B cell (primary cell): ENCODE data around the gene HJV. TPM values are rescaled to one million over a fixed set of nuclear protein-coding genes. Genes with fewer than 3 reads are reported as not detected.

ENCODE experiments used
- ATAC-seq: fragments of 200-7000 bp; cut with Tn5 transposase; one replicate; pipeline ENCODE4 v1.10.0; 2021; ENCODE audit warnings: low read depth, mild to moderate bottlenecking, moderate number of reproducible peaks, moderate library complexity
- CTCF ChIA-PET: fragments of 350-600 bp; sonication (Branson Sonifier 250); formaldehyde crosslinking; loops from one replicate; lab custom pipeline; 2021; ENCODE audit warnings: antibody characterized with exemption, inconsistent platforms; lab: Charles Lee
- POLR2A ChIA-PET: fragments of 350-600 bp; sonication (Branson Sonifier 250); formaldehyde crosslinking; loops from one replicate; lab custom pipeline; 2021; ENCODE audit warnings: antibody characterized with exemption; lab: Charles Lee
- DNase-seq: peaks from one replicate; pipeline ENCODE4 v3.0.0; 2013
- H2AFZ ChIP-seq: 2 replicates; pipeline ENCODE4 v1.6.1; 2012; ENCODE audit warnings: mild to moderate bottlenecking, low read depth, low read length; ENCODE audit not compliant: insufficient read depth, poor library complexity, severe bottlenecking
- H3K27ac ChIP-seq, 2 donors: 1 replicate in 1 of 2; 2 replicates in 1 of 2; pipeline ENCODE4 v1.5.1; 2012 to 2013; ENCODE audit warnings: low read length in 2 of 2, mild to moderate bottlenecking in 2 of 2, moderate library complexity in 1 of 2
- H3K27me3 ChIP-seq, 4 experiments: fragments of 200-600 bp in 1 of 4; sonication (generic) in 1 of 4; replicated peaks in 1 of 4; 1 replicate in 2 of 4; 2 replicates in 2 of 4; pipeline versions ENCODE4 v1.6.1 to v1.7.0; 2013 to 2016; ENCODE audit warnings: low read length in 3 of 4, mild to moderate bottlenecking in 2 of 4, mixed read lengths in 1 of 4, moderate library complexity in 1 of 4; ENCODE audit not compliant: insufficient read depth in 4 of 4, control insufficient read depth in 3 of 4; ENCODE audit errors: control extremely low read depth in 1 of 4
- H3K36me3 ChIP-seq, 2 experiments: replicated peaks in 1 of 2; 1 replicate in 1 of 2; 2 replicates in 1 of 2; pipeline versions ENCODE4 v1.6.1 to v1.7.1; 2013; ENCODE audit warnings: low read length in 1 of 2; ENCODE audit not compliant: insufficient read depth in 2 of 2, control insufficient read depth in 1 of 2; ENCODE audit errors: control extremely low read depth in 1 of 2, extremely low read depth in 1 of 2
- H3K4me1 ChIP-seq, 2 donors: fragments of 200-600 bp in 1 of 2; sonication (generic) in 1 of 2; 1 replicate in 1 of 2; 2 replicates in 1 of 2; pipeline versions ENCODE4 v1.5.1 to v1.6.1; 2013 to 2017; ENCODE audit warnings: low read length in 2 of 2; ENCODE audit not compliant: control insufficient read depth in 2 of 2, insufficient read depth in 2 of 2
- H3K4me2 ChIP-seq: replicated peaks from 2 replicates; pipeline ENCODE3; 2012; ENCODE audit warnings: mild to moderate bottlenecking, low read depth, low read length; ENCODE audit not compliant: poor library complexity, severe bottlenecking
- H3K4me3 ChIP-seq, 5 experiments: fragments of 200-600 bp in 1 of 5; sonication (generic) in 1 of 5; 1 replicate in 3 of 5; 2 replicates in 2 of 5; pipeline versions ENCODE4 v1.5.1 to v1.7.0; 2011 to 2016; ENCODE audit warnings: low read length in 4 of 5, mild to moderate bottlenecking in 4 of 5, low read depth in 2 of 5, control low read depth in 1 of 5, moderate library complexity in 1 of 5; ENCODE audit not compliant: insufficient read depth in 1 of 5; ENCODE audit errors: control extremely low read depth in 1 of 5, extremely low read depth in 1 of 5
- H3K79me2 ChIP-seq: fragments of 200-600 bp; sonication (generic); one replicate; pipeline ENCODE4 v1.6.0; 2016; ENCODE audit warnings: low read length; ENCODE audit not compliant: control insufficient read depth, insufficient read depth
- H3K9ac ChIP-seq: fragments of 200-600 bp; sonication (generic); 2 replicates; pipeline ENCODE4 v1.6.1; 2017; ENCODE audit warnings: mild to moderate bottlenecking, low read length, moderate library complexity
- H3K9me3 ChIP-seq, 3 donors: one replicate each; pipeline versions ENCODE4 v1.6.1 to v1.7.1; 2013; ENCODE audit warnings: low read length in 2 of 3; ENCODE audit not compliant: control insufficient read depth in 2 of 3, insufficient read depth in 1 of 3; ENCODE audit errors: control extremely low read depth in 1 of 3
- H4K20me1 ChIP-seq: 2 replicates; pipeline ENCODE4 v1.6.0; 2012; ENCODE audit warnings: mild to moderate bottlenecking, low read length; ENCODE audit not compliant: insufficient read depth, control insufficient read depth, poor library complexity, severe bottlenecking
- H3K27ac Mint-ChIP-seq: one replicate; pipeline ENCODE4 v1.8.0; 2021; ENCODE audit warnings: mixed read lengths
- H3K27me3 Mint-ChIP-seq: one replicate; pipeline ENCODE4 v1.8.0; 2021; ENCODE audit warnings: mixed read lengths
- H3K4me1 Mint-ChIP-seq: one replicate; pipeline ENCODE4 v1.8.0; 2021; ENCODE audit warnings: mixed read lengths
- H3K4me3 Mint-ChIP-seq: one replicate; pipeline ENCODE4 v1.8.0; 2021; ENCODE audit warnings: mixed read lengths
- H3K9me3 Mint-ChIP-seq: one replicate; pipeline ENCODE4 v1.8.0; 2022; ENCODE audit warnings: mixed read lengths; ENCODE audit not compliant: insufficient read depth
- EZH2 ChIP-seq: IDR thresholded peaks from 2 replicates; pipeline ENCODE4 v1.6.1; 2012; ENCODE audit warnings: borderline replicate concordance, low read depth, mild to moderate bottlenecking, moderate library complexity, low read length; ENCODE audit not compliant: insufficient read depth, poor library complexity, severe bottlenecking
- WGBS: methylation state at CpG from one replicate; pipeline ENCODE4 v1.1.5; 2013; ENCODE audit warnings: missing lambda C conversion rate; ENCODE audit not compliant: insufficient coverage; 5-methylcytosine and 5-hydroxymethylcytosine counted together
- intact Hi-C: fragments of 100-400 bp; cut with micrococcal nuclease; formaldehyde crosslinking; loops from one replicate; pipeline ENCODE4 v1.10.0; 2022
- polyA plus RNA-seq: library from polyadenylated mRNA; depleted of rRNA; stranded (reverse); fragments of >200 nt; gene quantifications from 2 replicates; pipeline ENCODE4 v1.2.3, GENCODE V29; 2012
- total RNA-seq, 2 donors: library from RNA; stranded (reverse); fragments of 120-200 nt in 1 of 2; gene quantifications; 1 replicate in 1 of 2; 2 replicates in 1 of 2; pipeline versions ENCODE4 v1.2.3 to v1.2.4, GENCODE V29; 2013 to 2022
- TF ChIP-seq, protein P1 (sequence below): fragments of 200-600 bp; IDR thresholded peaks from one replicate; pipeline ENCODE4 v1.8.0; 2022; ENCODE audit warnings: antibody characterized with exemption, mild to moderate bottlenecking

Gene HJV
- total and polyA plus RNA-seq, 2 donors (not counting 1 experiment from before 2014, with no cell fraction given) = not detected

DNA sequence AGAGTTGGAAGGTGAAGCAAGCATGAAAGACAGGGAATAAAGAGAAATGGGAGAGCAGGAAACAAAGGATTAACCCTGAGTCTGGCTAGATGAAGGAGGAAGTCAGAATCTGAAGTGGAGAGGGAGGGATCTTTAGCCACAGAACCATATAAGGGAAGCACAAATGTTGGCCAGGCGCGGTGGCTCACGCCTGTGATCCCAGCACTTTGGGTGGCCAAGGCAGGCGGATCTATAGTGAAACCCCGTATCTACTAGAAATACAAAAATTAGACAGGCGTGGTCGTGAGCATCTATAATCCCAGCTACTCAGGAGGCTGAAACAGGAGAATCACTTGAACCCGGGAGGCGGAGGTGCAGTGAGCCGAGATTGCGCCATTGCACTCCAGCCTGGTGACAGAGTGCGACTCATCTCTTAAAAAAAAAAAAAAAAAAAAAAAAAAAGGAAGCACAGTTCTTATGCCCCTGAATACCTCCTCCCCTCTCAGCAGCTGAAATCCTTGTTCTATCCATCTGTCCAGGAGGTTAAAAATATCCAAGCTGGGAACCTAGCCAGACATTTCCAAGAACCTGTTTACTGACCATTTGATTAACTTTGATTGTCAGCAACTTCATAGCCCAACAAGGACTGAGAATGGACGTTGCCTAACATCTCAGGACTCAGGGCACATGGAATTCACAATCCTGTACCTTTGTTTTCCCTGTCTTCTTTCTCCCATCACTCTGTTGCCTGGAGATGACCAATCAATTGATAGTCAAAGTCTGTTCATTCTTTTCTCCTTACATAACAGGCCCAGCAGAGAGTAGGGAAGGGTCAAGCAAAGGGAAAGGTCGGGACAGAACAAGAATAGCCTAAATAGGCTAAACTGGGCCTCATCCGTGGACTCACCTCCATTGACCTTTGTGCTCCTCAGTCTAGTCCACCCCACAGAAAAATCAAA lies 35.8 kb downstream of the HJV start:
- ChIA-PET POLR2A (interaction anchor here (0.7 to 6.4 kb wide), 4 partner anchors 8 to 22 kb away, joined by 5 to 43 read pairs (median 5); partner anchors contain the start of gene TXNIP), CTCF (interaction anchor here (1.1 to 14.8 kb wide), 5 partner anchors 8 to 55 kb away, joined by 4 to 207 read pairs (median 4); partner anchors contain the start of gene TXNIP)
- no peaks in the 10 kb centered on the region for H3K36me3 ChIP-seq
- H3K9ac ChIP-seq = no peak overlapping the region
- H3K9me3 ChIP-seq = no peaks in the 10 kb centered on the region
- DNase-seq (no peak), ATAC-seq (peak; percentile 24)
- peak overlapping the region; percentile 41 to 43 for H3K27ac ChIP-seq
- H3K4me3 ChIP-seq = no peak overlapping the region
- no peaks in the 10 kb centered on the region for H3K27me3 ChIP-seq
- peaks cover 65 to 67% of the 10 kb centered on the region in 2 donors for H3K4me1 ChIP-seq
- no peaks in the 10 kb centered on the region for H4K20me1 ChIP-seq
- WGBS = 69% methylated on average over 7 of the region's 15 CpGs
- peak overlapping the region; percentile 93 for H3K27ac Mint-ChIP-seq
- peaks cover 77% of the 10 kb centered on the region for H3K4me1 Mint-ChIP-seq
- intact Hi-C loops = no loop called here
- peak overlapping the region; percentile 4 for H3K4me2 ChIP-seq
- H3K9me3 Mint-ChIP-seq = no peaks in the 10 kb centered on the region
- H3K4me3 Mint-ChIP-seq = peak overlapping the region; percentile 49
- no peak for TF ChIP-seq EZH2
- TF ChIP-seq, protein P1, sequence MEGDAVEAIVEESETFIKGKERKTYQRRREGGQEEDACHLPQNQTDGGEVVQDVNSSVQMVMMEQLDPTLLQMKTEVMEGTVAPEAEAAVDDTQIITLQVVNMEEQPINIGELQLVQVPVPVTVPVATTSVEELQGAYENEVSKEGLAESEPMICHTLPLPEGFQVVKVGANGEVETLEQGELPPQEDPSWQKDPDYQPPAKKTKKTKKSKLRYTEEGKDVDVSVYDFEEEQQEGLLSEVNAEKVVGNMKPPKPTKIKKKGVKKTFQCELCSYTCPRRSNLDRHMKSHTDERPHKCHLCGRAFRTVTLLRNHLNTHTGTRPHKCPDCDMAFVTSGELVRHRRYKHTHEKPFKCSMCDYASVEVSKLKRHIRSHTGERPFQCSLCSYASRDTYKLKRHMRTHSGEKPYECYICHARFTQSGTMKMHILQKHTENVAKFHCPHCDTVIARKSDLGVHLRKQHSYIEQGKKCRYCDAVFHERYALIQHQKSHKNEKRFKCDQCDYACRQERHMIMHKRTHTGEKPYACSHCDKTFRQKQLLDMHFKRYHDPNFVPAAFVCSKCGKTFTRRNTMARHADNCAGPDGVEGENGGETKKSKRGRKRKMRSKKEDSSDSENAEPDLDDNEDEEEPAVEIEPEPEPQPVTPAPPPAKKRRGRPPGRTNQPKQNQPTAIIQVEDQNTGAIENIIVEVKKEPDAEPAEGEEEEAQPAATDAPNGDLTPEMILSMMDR = no peak
- H3K27me3 Mint-ChIP-seq = no peaks in the 10 kb centered on the region
- H2AFZ ChIP-seq = no peak overlapping the region
- peaks cover 40% of the 10 kb centered on the region for H3K79me2 ChIP-seq
